ENCODE data around the gene RPTOR. TPM values are rescaled to one million over a fixed set of nuclear protein-coding genes. Genes with fewer than 3 reads are reported as not detected.

The RPTOR gene
- polyA plus RNA-seq, 1 experiment, result 10.8 TPM

DNA sequence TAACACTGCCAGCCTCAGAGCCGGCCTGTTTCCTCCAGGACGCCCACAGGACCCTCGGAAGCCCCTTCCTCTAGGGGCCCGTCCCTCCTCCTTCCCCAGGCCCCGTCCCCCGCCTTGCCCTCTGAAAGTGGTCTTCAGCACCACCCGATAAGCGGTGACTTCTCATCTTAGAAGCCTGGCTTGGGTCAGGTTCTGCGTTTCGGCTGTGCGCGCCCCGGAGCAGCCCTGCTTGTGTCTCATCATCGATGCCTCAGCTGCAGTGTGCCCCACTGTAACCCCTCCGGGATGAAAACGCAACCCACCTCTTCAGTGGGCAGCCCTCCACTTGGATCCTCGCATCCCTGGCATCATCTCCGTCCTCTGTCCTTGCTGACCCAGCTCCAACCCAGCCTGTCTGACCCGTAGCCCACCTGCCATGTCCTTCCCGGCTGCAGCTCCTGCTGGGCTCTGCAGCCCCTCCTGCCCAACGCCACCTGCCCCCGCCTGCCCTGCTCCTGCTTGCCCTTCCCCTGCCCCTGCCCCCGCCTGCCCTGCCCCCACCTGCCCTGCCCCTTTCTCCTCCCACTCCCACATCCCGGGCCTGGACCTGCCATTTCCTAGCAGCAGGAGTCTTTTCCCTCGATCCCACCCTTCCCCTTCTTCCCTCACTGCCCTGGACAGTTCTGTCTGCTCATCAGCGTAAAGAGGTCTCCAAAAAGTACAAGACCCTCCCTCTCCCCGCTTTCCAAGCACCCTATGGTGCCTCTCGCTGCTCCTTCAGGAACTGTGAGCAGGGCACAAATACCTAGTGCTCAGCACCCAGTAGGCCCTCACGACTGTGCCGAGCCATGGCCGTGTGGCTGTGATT lies 334.5 kb downstream of the RPTOR start:
- Histone ChIP-seq H3K4me3 (ENCODE audit: low read depth, low read length) (no peak overlapping the region), H3K27me3 (ENCODE audit: control insufficient read depth, insufficient read depth, low read length) (no peaks in the 10 kb centered on the region), H3K36me3 (ENCODE audit: control insufficient read depth, insufficient read depth, low read length) (peaks cover 8% of the 10 kb centered on the region)
- ChIA-PET CTCF (no interaction called here), POLR2A (no interaction called here)
- TF ChIP-seq, protein P1, sequence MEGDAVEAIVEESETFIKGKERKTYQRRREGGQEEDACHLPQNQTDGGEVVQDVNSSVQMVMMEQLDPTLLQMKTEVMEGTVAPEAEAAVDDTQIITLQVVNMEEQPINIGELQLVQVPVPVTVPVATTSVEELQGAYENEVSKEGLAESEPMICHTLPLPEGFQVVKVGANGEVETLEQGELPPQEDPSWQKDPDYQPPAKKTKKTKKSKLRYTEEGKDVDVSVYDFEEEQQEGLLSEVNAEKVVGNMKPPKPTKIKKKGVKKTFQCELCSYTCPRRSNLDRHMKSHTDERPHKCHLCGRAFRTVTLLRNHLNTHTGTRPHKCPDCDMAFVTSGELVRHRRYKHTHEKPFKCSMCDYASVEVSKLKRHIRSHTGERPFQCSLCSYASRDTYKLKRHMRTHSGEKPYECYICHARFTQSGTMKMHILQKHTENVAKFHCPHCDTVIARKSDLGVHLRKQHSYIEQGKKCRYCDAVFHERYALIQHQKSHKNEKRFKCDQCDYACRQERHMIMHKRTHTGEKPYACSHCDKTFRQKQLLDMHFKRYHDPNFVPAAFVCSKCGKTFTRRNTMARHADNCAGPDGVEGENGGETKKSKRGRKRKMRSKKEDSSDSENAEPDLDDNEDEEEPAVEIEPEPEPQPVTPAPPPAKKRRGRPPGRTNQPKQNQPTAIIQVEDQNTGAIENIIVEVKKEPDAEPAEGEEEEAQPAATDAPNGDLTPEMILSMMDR (IDR thresholded peaks at IDR 0.05; ENCODE audit: insufficient read depth, low read depth, low read length), result no peak
- no peak for DNase-seq (ENCODE audit: low read depth)

DNA sequence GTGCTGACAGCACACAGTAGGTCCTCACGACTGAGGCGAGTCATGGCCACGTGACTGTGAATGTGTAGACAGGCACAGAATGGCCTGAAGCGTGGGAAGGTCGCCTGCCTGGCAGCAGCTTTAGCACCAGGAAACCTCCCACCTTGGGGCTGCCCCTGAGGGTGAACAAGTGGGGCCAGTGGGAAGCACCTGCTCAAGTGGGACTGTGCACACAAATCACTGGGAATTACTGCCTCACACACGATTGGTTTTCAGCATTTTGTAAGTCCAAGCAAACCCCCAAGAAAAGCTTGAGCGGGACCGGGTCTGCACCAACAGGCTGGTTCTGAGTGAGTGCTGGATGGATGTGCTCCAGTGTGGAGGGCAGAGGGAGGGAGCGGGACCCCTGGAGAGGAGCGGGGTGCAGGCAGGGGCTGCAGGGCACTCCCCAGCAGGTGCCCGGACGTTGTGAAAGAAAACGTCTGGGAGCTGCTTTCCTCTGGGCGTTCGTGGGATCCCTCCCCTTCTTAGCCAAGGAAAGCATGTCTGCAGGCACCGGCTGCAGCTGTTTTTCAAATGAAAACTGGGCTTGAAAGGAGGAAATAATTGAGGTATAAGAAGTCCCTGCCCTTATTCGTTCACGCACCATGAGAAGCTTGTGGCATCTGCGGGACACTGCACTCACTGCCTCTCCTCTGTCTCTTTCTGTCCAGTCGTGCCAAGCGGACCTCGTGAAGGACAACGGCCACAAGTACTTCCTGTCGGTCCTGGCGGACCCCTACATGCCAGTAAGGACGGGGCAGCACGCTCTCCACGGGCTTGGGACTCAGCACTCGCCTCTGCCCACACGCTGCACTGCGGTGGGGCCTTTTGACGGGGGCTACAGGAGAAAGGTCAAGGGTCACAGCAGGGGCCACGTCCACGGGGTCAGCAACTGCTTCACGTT lies 335.3 kb downstream of the RPTOR start:
- ChIA-PET POLR2A (no interaction called here), CTCF (interaction anchor here (2.0 kb wide), 1 partner anchor 14 kb away, joined by 6 read pairs; no protein-coding TSS in a partner anchor)
- Histone ChIP-seq H3K27me3 (ENCODE audit: control insufficient read depth, insufficient read depth, low read length) (no peaks in the 10 kb centered on the region), H3K4me3 (ENCODE audit: low read depth, low read length) (no peak overlapping the region), H3K36me3 (ENCODE audit: control insufficient read depth, insufficient read depth, low read length) (peaks cover 8% of the 10 kb centered on the region)
- no peak for DNase-seq (ENCODE audit: low read depth)
- TF ChIP-seq, protein P1 (IDR thresholded peaks at IDR 0.05; ENCODE audit: insufficient read depth, low read depth, low read length), result no peak

- Histone ChIP-seq H3K27me3 (ENCODE audit: control insufficient read depth, insufficient read depth, low read length) (no peaks in the 10 kb centered on the region), H3K4me3 (ENCODE audit: low read depth, low read length) (no peak overlapping the region), H3K36me3 (ENCODE audit: control insufficient read depth, insufficient read depth, low read length) (peaks cover 8% of the 10 kb centered on the region)
- ChIA-PET CTCF (interaction anchor here (2.0 kb wide), 1 partner anchor 15 kb away, joined by 6 read pairs; no protein-coding TSS in a partner anchor), POLR2A (no interaction called here)
- DNase-seq (ENCODE audit: low read depth), result no peak
- TF ChIP-seq, protein P1 (IDR thresholded peaks at IDR 0.05; ENCODE audit: insufficient read depth, low read depth, low read length), result no peak
Measured at GRCh38 chr17:80880648-80880985, 336.0 kb downstream of the RPTOR start.

DNA sequence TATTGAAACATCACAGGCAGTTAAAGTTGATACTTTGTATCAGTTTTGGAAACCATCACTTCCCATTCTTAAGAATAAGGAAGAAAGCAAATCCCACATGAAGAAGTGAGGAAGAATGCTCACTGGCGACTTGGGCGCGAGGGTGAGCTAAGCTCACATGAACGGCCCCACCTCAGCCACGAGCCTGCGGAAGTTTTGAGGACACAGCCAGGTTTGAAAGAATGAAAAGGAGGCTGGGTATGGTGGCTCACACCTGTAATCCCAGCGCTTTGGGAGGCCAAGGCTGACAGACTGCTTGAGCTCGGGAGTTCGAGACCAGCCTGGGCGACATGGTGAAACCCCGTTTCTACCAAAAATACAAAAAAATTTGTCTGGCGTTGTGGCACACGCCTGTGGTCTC lies 336.7 kb downstream of the RPTOR start:
- Histone ChIP-seq H3K4me3 (ENCODE audit: low read depth, low read length) (no peak overlapping the region), H3K27me3 (ENCODE audit: control insufficient read depth, insufficient read depth, low read length) (no peaks in the 10 kb centered on the region), H3K36me3 (ENCODE audit: control insufficient read depth, insufficient read depth, low read length) (peaks cover 8% of the 10 kb centered on the region)
- DNase-seq (ENCODE audit: low read depth), result no peak
- CTCF ChIA-PET, result interaction anchor here (2.0 kb wide), 1 partner anchor 16 kb away, joined by 6 read pairs; no protein-coding TSS in a partner anchor
- POLR2A ChIA-PET, result no interaction called here
- TF ChIP-seq, protein P1 (IDR thresholded peaks at IDR 0.05; ENCODE audit: insufficient read depth, low read depth, low read length), result no peak

GRCh38 chr17:80882323-80882722 lies 337.7 kb downstream of the RPTOR start:
- Histone ChIP-seq H3K36me3 (ENCODE audit: control insufficient read depth, insufficient read depth, low read length) (peaks cover 13% of the 10 kb centered on the region), H3K4me3 (ENCODE audit: low read depth, low read length) (no peak overlapping the region), H3K27me3 (ENCODE audit: control insufficient read depth, insufficient read depth, low read length) (no peaks in the 10 kb centered on the region)
- POLR2A ChIA-PET, result no interaction called here
- no peak for DNase-seq (ENCODE audit: low read depth)
- TF ChIP-seq, protein P1 (IDR thresholded peaks at IDR 0.05; ENCODE audit: insufficient read depth, low read depth, low read length), result no peak
- CTCF ChIA-PET, result interaction anchor here (2.0 kb wide), 1 partner anchor 17 kb away, joined by 6 read pairs; no protein-coding TSS in a partner anchor

Data from BJ (cell line).